ENCODE measurements around the gene NFATC3.
"Not testable (repeated sequence)": the region's sequence is repeated elsewhere in the genome, so short reads cannot be mapped to it uniquely, and the experiment has no call there.

NFATC3 gene

GRCh38 chr16:68090130-68090529 lies 5.0 kb downstream of the NFATC3 start:
- DNase-seq: no peak

DNA sequence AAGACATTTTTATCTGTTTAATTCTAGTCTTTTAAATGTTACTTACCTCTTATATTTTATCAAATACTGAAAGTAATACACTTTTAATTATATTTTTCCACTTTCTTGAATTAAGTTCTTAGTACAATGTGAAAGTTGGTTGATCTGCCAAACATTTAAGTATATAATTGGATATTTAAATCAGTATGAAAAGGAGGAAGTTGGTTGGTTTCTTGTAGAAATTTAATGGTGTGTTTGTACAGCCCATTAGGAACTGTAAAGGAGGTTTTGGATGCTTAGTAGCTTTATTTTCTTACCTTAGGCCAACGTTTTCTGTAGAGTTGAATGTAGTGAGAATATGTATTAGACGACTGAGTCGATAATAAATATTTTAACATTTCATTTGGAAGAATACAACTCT lies 5.4 kb downstream of the NFATC3 start:
- DNase-seq: no peak

DNA sequence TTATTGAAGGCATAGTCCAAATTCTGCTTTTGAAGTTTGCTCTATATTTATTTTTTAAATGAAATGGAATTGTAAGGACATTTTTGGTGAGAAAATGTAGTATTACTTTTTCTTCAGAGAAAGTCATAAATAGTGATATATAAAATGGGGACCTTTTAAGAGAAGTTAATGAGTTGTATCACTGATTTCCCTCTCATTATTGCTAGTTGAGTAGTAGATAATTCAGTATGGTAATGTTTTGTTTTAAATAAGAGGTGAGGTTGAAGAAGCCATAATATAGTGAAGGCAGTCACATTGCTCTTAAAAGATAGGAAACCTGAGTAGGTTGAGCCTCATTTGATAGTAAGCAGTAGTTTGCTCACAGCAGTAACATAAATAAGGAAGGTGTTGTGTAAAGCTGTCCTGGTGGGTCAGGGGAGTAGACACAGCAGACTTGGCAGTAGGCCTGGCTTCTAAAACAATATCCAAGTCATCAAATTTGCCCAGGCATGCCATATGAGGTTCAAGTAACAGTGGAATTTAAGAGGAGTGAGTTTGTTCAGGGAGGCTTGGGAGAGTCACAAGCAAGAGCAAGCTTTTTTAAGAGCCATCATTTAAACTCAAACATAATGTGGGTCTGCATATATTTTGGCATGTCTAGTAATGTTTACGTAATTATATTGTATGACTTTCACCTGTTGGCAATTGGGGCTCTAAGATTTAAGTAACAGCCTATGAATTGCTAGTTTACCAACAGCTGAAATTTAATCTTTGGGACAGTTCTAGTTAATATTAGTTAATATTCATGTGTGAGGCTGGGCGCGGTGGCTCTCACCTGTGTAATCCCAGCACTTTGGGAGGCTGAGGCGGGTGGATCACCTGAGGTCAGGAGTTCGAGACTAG lies 6.5 kb downstream of the NFATC3 start:
- no peak for DNase-seq

- DNase-seq: not testable (repeated sequence)
These were observed 7.1 kb downstream of the NFATC3 start for GRCh38 chr16:68092275-68092674.

GRCh38 chr16:68093816-68094613 lies 8.8 kb downstream of the NFATC3 start:
- no peak for DNase-seq

DNA sequence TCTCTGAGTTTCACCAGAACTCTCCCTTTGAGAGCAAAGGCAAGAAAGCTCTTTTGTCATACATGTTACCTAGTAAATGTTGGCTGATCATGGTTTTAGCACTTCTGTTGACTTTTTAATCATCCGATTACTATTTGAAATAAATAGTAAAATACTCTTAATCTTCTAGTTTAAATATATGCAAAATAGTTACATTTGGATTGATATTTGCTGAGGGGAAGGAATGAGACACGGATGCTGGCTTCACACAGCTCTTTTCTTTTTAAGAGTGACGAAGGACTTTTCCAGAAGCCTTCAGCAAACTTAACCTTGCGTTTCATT lies 9.4 kb downstream of the NFATC3 start:
- no peak for DNase-seq

GRCh38 chr16:68096491-68096890 lies 11.3 kb downstream of the NFATC3 start:
- DNase-seq: no peak

DNA sequence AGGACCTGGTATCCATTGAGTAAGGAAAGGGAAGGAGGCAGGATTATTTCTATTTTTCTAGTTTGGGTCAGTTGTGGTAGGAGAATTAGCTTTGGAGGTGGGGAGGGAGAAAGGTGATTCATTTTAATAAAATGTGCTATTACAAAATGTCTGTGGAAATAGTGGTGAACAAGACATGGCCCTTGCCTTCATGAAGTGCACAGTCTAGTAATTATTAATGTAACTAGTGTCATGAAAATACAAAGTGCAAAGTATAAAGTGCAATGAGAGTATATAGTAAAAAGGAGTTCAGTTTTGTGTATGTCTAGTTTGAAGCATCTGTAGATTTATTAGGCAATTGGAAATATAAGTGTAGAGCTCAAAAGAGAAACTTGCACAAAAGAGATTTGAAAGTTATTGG lies 11.9 kb downstream of the NFATC3 start:
- DNase-seq: no peak

GRCh38 chr16:68097895-68098294 lies 12.7 kb downstream of the NFATC3 start:
- no peak for DNase-seq

- DNase-seq: no peak
These were observed 15.3 kb downstream of the NFATC3 start for GRCh38 chr16:68100488-68100887.

GRCh38 chr16:68105611-68106010 lies 20.4 kb downstream of the NFATC3 start:
- no peak for DNase-seq

DNA sequence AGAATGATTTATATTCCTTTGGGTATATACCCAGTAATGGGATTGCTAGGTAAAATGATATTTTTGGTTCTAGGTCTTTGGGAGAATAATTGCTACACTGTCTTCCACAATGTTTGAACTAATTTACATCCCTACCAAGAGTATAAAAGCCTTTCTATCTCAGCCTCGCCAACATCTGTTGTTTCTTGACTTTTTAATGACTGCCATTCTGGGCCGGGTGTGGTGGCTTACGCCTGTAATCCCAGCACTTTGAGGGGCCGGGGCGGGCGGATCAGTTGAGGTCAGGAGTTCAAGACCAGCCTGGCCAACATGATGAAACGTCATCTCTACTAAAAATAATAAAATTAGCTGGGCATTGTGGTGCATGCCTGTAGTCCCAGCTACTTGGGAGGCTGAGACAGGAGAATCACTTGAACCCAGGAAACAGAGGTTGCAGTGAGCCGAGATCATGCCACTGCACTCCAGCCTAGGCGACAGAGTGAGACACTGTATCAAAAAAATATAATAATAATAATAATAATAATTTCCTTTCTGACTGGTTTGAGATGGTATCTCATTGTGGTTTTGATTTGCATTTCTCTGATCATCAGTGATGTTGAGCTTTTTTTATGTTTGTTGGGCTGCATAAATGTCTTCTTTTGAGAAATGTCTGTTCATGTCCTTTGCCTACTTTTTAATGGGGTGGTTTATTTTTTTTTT lies 22.2 kb downstream of the NFATC3 start:
- not testable (repeated sequence) for DNase-seq

DNA sequence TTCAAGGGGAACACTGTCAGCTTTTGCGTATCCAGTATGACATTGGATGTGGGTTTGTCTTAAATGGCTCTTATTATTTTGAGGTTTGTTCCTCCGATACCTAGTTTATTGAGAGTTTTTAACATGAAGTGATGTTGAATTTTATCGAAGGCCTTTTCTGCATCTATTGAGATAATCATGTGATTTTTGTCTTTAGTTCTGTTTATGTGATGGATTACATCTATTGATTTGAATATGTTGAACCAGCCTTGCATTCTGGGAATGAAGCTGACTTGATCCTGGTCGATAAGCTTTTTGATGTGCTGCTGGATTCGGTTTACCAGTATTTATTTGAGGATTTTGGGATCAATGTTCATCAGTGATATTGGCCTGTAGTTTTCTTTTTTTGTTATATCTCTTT lies 24.0 kb downstream of the NFATC3 start:
- DNase-seq: not testable (repeated sequence)

DNA sequence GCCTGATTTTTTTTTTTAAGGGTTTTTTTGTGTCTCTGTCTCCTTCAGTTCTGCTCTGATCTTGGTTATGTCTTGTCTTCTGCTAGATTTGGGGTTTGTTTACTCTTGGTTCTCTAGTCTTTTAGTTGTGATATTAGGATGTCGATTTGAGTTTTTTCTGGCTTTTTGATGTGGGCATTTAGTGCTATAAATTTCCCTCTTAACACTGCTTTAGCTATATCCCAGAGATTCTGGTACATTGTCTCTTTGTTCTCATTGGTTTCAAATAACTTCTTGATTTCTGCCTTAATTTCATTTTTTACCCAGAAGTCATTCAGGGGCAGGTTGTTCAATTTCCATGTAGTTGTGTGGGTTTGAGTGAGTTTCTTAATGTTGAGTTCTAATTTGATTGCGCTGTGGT lies 25.4 kb downstream of the NFATC3 start:
- not testable (repeated sequence) for DNase-seq

GRCh38 chr16:68111379-68111778 lies 26.2 kb downstream of the NFATC3 start:
- DNase-seq: no peak

DNA sequence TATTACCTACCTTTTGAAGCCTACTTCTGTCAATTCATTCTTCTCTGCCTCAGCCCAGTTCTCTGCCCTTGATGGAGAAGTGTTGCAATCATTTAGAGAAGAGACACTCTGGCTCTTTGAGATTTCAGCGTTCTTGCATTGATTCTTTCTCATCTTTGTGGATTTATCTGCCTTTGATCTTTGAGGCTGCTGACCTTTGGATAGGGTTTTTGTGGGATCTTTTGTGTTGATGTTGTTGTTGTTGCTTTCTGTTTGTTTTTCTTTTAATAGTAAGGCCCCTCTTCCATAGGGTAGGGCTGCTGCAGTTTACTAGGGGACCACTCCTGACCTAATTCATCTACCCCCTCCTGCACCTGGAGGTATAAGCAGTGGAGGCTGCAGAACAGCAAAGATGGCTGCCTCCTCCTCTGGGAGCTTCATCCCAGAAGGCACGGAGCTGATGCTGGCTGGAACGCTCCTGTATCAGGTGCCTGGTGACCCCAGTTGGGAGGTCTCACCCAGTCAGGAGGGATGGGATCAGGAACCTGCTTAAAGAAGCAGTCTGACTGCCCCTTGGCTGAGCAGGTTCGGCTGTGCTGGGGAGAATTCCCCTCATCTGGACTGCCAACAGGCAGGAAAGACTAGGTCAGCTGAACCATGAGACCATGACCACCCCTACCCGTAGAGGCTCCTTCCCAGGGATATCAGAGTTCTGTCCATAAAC lies 28.0 kb downstream of the NFATC3 start:
- no peak for DNase-seq

DNA sequence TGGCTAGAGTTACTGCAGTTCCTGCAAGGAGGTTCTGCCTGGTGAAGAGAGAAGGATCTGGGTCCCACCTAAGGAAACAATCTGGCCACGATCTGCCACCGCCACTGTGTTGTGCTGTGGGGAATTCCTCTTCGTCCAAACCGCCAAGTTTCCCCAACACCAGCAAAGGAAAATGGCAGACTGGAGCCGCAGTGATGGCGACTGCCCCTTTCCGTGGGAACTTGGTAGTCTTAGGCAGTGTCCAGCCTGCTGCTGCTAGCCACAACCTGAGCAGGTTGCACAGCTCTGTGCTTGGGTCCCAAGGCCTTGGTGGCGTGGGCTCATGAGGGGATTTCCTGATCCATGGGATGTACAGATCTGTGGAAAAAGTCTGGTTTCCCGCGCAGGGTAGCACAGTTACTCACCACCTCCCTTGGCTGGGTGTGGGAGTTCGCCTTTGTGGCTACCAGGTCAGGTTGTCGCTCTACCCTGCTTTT lies 28.6 kb downstream of the NFATC3 start:
- DNase-seq: no peak

GRCh38 chr16:68114939-68115338 lies 29.8 kb downstream of the NFATC3 start:
- not testable (repeated sequence) for DNase-seq

- no peak for DNase-seq
These were observed 30.7 kb downstream of the NFATC3 start for GRCh38 chr16:68115851-68116250.

- DNase-seq: no peak
These were observed 31.2 kb downstream of the NFATC3 start for GRCh38 chr16:68116256-68116867.

- DNase-seq: no peak
These were observed 32.7 kb downstream of the NFATC3 start for GRCh38 chr16:68117884-68118283.

DNA sequence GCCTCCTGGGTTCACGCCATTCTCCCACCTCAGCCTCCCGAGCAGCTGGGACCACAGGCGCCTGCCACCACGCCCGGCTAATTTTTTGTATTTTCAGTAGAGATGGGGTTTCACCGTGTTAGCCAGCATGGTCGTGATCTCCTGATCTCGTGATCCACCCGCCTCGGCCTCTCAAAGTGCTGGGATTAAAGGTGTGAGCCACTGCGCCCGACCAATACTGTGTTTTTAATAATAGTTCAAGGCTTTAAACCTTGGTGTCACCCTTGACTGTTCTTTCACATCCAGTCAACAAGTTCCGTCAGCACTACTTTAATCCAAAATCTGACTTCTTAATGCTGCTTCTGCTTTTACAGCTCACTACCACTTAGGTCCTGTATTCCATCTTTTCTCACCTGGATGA lies 33.8 kb downstream of the NFATC3 start:
- not testable (repeated sequence) for DNase-seq

Data from activated effector memory CD4-positive, alpha-beta T cell treated with Interleukin-2 at 50 U/mL for 16 hours (primary cell).